ENCODE data around the gene STARD9. TPM values are rescaled to one million over a fixed set of nuclear protein-coding genes. Genes with fewer than 3 reads are reported as not detected.

Gene STARD9
- total and polyA plus RNA-seq, 9 of the 15 experiments (the other 6 are each of a cell fraction or from before 2014, with no cell fraction given), result 0.45 to 6.0 (median 3.6) TPM

GRCh38 chr15:42581272-42581730 lies 5.9 kb downstream of the STARD9 start (continued):
- TF ChIP-seq MITF (IDR thresholded peaks at IDR 0.05) (no peak), L3MBTL2 (IDR thresholded peaks at IDR 0.05) (peak; percentile 83), ZBTB8A (IDR thresholded peaks at IDR 0.05; ENCODE audit: partially characterized antibody) (no peak), YY1 (IDR thresholded peaks at IDR 0.05; ENCODE audit: borderline replicate concordance in 1 of 3, control insufficient read depth in 1 of 3, extremely low read depth in 1 of 3, insufficient read depth in 3 of 3, insufficient read length in 1 of 3, insufficient replicate concordance in 2 of 3, low read depth in 1 of 3, low read length in 2 of 3) (peak in 1 of 3 experiments; percentile 40), ATF2 (CRISPR knock-in tag; IDR thresholded peaks at IDR 0.05) (no peak), ZNF197 (CRISPR knock-in tag; IDR thresholded peaks at IDR 0.05; ENCODE audit: low read depth) (no peak), ARID4B (CRISPR knock-in tag; IDR thresholded peaks at IDR 0.05) (0 out of 2 replicates have a peak, but pooled peaks have one; percentile 24), CCNT2 (IDR thresholded peaks at IDR 0.05; ENCODE audit: borderline replicate concordance, extremely low read depth, insufficient read length, low read depth, low read length) (peak; percentile 31), POLR2G (IDR thresholded peaks at IDR 0.05; ENCODE audit: low read depth, low read length) (peak; percentile 74), RBFOX2 (IDR thresholded peaks at IDR 0.05; ENCODE audit: low read depth, low read length) (peak; percentile 67), ZNF655 (CRISPR knock-in tag; IDR thresholded peaks at IDR 0.05) (no peak)
- TF ChIP-seq, protein P1, sequence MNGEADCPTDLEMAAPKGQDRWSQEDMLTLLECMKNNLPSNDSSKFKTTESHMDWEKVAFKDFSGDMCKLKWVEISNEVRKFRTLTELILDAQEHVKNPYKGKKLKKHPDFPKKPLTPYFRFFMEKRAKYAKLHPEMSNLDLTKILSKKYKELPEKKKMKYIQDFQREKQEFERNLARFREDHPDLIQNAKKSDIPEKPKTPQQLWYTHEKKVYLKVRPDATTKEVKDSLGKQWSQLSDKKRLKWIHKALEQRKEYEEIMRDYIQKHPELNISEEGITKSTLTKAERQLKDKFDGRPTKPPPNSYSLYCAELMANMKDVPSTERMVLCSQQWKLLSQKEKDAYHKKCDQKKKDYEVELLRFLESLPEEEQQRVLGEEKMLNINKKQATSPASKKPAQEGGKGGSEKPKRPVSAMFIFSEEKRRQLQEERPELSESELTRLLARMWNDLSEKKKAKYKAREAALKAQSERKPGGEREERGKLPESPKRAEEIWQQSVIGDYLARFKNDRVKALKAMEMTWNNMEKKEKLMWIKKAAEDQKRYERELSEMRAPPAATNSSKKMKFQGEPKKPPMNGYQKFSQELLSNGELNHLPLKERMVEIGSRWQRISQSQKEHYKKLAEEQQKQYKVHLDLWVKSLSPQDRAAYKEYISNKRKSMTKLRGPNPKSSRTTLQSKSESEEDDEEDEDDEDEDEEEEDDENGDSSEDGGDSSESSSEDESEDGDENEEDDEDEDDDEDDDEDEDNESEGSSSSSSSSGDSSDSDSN (IDR thresholded peaks at IDR 0.05; ENCODE audit: borderline replicate concordance in 1 of 2, low read depth in 2 of 2, low read length in 2 of 2), result peak; percentile 66 to 95; a peak in 2 of 4 replicates
